Measurements from ENCODE around the gene ACY1.
A peak's percentile ranks its signal among the peaks of the same experiment; 100 is the strongest.

The ACY1 gene

DNA sequence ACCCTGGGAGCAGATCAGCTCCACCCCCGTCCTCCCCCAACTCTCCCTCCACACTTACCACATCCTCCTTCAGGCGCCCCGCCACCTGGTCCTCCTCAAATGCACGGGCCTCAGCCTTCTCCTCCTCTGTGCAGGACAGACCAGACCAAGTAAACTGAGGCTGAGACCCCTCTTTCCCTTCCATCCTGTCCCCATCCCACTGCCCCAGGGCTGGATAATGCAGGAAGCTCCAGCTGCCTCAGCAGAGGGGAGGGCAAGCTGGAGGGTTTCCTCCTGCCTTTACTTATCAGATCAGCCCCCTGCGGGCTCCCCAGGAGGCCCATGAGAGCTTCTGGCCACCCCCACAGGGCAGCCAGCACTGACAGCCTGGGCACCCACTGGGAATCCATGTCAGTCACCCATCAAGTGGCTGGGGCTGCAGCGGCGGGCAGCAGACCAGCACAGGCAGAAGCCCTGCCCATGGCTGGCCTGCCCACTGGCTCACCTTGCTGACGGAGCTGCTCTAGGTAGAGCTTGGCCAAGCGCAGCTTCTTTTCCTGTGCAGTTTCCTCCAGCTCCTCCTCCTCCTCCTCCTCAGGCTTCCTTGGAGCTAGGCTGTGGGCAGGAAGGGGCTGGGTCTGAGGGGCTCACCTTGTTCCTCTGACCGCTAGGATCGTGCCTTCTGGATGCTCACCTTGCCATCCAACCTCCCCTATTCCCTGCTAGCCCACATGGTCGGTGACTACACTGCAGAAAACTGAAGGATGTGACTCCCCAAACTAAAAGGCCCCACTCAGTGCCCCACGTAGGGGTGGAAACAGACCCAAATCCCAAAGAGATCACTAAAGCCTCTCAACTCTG, 45.5 kb upstream of the ACY1 start:
- Mint-ChIP-seq H3K36me3 (ENCODE audit: low read depth) (peaks cover 34% of the 10 kb centered on the region), H3K4me1 (peaks cover 25% of the 10 kb centered on the region), H3K4me3 (peak overlapping the region in 2 of 3 experiments; percentile 38 to 65), H3K9me3 (no peaks in the 10 kb centered on the region), H3K27me3 (ENCODE audit: low read depth) (no peaks in the 10 kb centered on the region), H3K27ac (no peak overlapping the region)
- TF ChIP-seq, protein P1, sequence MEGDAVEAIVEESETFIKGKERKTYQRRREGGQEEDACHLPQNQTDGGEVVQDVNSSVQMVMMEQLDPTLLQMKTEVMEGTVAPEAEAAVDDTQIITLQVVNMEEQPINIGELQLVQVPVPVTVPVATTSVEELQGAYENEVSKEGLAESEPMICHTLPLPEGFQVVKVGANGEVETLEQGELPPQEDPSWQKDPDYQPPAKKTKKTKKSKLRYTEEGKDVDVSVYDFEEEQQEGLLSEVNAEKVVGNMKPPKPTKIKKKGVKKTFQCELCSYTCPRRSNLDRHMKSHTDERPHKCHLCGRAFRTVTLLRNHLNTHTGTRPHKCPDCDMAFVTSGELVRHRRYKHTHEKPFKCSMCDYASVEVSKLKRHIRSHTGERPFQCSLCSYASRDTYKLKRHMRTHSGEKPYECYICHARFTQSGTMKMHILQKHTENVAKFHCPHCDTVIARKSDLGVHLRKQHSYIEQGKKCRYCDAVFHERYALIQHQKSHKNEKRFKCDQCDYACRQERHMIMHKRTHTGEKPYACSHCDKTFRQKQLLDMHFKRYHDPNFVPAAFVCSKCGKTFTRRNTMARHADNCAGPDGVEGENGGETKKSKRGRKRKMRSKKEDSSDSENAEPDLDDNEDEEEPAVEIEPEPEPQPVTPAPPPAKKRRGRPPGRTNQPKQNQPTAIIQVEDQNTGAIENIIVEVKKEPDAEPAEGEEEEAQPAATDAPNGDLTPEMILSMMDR (IDR thresholded peaks at IDR 0.05; ENCODE audit: unreplicated experiment in 3 of 3), result no peak

DNA sequence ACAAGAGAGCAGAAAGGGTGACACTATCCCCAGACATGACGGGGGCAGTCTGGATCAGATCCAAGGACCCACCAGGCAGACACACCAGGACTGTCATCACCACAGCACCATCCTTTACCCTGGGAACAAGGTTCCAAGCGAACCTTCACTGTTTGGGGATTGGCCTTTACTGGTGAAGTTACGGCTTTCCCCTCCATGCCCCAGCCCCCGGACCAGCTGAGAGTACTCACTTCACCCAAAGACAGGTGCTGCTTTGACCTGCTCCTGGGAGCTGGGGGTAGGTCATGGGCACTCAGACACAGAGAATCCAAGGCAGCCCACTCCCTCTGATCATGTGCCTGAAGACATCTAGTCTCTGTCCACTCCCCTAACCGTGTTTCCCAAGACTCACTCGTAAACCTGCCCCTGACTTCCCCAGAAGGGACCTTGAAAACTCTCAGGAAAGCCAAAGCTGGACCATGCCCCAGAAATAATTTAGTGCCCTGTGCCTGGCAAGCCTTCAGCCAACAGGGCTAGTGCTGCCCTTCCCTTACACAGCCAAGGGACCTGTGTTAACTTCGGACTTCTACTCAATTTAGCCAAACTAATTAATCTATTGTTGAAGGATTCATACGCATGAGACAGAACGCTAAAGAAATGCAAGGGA, 44.4 kb upstream of the ACY1 start:
- H3K4me3 Mint-ChIP-seq, result peak overlapping the region; percentile 47 to 65 (median 65)
- no peaks in the 10 kb centered on the region for H3K27me3 Mint-ChIP-seq (ENCODE audit: low read depth)
- H3K4me1 Mint-ChIP-seq, result peaks cover 25% of the 10 kb centered on the region
- peaks cover 30% of the 10 kb centered on the region for H3K36me3 Mint-ChIP-seq (ENCODE audit: low read depth)
- TF ChIP-seq, protein P1 (IDR thresholded peaks at IDR 0.05; ENCODE audit: unreplicated experiment in 3 of 3), result no peak
- H3K9me3 Mint-ChIP-seq, result no peaks in the 10 kb centered on the region
- peak overlapping the region in 1 of 3 experiments; percentile 0 for H3K27ac Mint-ChIP-seq

DNA sequence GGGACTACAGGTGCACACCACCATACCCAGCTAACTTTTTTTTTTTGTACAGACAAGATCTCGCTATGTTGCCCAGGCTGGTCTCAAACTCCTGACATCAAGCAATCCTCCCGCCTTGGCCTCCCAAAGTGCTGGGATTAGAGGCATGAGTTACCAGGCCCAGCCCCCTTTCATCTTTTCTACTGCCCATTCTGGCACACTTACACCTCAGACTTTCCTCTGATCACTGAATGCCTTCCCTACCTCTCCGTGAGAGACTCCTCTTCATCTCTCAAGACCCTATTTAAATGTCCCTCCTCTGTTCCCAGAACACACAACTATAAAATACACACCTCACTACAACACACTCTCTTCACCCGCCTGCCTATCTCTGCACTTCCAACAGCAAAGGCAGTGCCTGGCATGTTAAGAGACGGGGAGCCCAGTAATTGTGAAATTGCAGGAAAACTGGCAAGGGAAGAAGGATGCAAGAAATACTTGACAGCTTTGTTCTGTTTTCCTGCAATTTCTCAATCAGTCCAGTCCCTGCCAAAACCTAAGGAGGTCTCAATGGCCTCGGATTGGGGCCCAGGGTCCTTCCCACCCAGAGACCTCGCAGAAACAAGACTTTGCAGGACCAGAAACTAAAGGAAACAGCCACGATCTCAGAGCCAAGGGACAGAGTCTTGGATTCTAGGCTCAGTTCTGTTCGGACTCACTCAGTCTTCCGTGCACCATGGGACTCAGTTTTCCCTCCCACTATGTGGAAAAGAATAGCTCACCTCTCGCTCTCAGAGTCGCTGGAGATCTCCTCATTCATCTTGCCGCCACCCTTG, 42.5 kb upstream of the ACY1 start:
- H3K4me1 Mint-ChIP-seq, result peaks cover 25% of the 10 kb centered on the region
- TF ChIP-seq, protein P1 (IDR thresholded peaks at IDR 0.05; ENCODE audit: unreplicated experiment in 3 of 3), result no peak
- H3K27ac Mint-ChIP-seq, result peak overlapping the region in 1 of 3 experiments; percentile 39
- H3K4me3 Mint-ChIP-seq, result peak overlapping the region; percentile 87 to 94 (median 93)
- no peaks in the 10 kb centered on the region for H3K9me3 Mint-ChIP-seq
- H3K27me3 Mint-ChIP-seq (ENCODE audit: low read depth), result no peaks in the 10 kb centered on the region
- peaks cover 16% of the 10 kb centered on the region for H3K36me3 Mint-ChIP-seq (ENCODE audit: low read depth)

DNA sequence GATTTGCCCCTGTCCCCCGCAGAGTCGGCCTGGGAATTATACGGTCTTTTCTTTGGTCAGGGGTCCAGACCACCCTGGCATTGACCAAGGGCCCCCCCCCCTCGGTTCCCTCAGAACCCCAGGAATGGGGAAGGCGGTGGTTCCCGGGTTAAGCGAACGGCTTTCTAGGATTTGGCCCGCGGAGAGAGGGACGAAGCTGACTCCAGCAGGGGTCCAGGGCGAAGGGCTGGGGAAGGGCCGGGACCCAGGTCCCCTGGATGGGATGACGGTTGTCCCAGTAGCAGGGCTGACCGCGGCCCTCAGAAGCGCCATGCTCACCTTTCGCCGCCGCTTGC, 41.9 kb upstream of the ACY1 start:
- Mint-ChIP-seq H3K27ac (peak overlapping the region in 1 of 3 experiments; percentile 39), H3K4me3 (peak overlapping the region; percentile 87 to 94 (median 93)), H3K36me3 (ENCODE audit: low read depth) (peaks cover 13% of the 10 kb centered on the region), H3K9me3 (no peaks in the 10 kb centered on the region), H3K27me3 (ENCODE audit: low read depth) (no peaks in the 10 kb centered on the region), H3K4me1 (peaks cover 25% of the 10 kb centered on the region)
- TF ChIP-seq, protein P1 (IDR thresholded peaks at IDR 0.05; ENCODE audit: unreplicated experiment in 3 of 3), result no peak

DNA sequence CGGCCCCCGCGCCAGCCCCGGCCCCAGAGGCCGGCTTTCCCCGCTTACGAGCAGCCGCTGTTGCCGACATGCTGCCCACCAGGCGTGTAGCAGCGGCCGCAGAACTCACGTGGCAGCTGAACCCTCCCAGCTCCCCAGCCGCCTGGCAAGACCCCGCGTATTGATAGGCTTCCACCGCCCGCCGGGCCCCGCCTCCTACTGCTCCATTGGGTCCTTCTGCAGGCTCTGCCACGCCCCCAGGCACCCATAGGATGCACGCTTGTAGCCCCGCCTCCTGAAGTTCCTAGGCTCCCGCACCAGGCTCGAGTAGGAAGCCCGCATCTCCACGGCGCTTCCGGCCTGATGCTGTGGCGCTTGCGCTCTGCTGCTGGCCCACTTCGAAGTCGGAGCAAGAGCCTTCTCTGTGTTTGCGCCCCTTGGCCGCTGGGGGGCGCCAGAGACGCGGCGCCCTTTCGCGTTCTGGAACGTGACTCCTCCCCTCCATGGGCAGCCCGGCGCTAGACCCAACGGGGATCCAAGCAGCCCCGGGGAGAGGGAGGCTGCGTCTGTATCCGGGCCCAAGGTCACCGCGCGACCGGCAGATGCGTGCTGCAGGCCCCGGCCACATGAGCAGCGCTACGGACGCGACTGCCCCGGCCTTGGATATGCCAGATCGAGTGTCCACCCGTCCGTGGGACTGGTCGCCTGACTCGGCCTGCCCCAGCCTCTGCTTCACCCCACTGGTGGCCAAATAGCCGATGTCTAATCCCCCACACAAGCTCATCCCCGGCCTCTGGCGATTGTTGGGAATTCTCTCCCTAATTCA, 41.3 kb upstream of the ACY1 start, which contains the start of the genes PARP3 and RRP9:
TSS of gene PARP3 (plus strand) at position 566 of the 805 bp plus-strand sequence. CDS start 993 bp downstream, outside the sequence.
TSS of gene RRP9 (minus strand) at position 107 of the 805 bp plus-strand sequence. CDS start at position 70, 37 bp downstream.
- H3K4me3 Mint-ChIP-seq, result peak within 1 kb of the TSS; percentile 87 to 94 (median 93)
- no peaks in the 10 kb centered on the region for H3K27me3 Mint-ChIP-seq (ENCODE audit: low read depth)
- H3K36me3 Mint-ChIP-seq (ENCODE audit: low read depth), result peaks cover 9% of the 10 kb centered on the region
- H3K4me1 Mint-ChIP-seq, result peaks cover 25% of the 10 kb centered on the region
- H3K27ac Mint-ChIP-seq, result peak within 1 kb of the TSS; percentile 71 to 90 (median 86)
- no peaks in the 10 kb centered on the region for H3K9me3 Mint-ChIP-seq
- TF ChIP-seq, protein P1 (IDR thresholded peaks at IDR 0.05; ENCODE audit: unreplicated experiment in 3 of 3), result peak; percentile 100

All from nephron (organoid).